ENCODE results near the gene PLEK2.
"Not testable (repeated sequence)": the region's sequence is repeated elsewhere in the genome, so short reads cannot be mapped to it uniquely, and the experiment has no call there.

The PLEK2 gene

DNA sequence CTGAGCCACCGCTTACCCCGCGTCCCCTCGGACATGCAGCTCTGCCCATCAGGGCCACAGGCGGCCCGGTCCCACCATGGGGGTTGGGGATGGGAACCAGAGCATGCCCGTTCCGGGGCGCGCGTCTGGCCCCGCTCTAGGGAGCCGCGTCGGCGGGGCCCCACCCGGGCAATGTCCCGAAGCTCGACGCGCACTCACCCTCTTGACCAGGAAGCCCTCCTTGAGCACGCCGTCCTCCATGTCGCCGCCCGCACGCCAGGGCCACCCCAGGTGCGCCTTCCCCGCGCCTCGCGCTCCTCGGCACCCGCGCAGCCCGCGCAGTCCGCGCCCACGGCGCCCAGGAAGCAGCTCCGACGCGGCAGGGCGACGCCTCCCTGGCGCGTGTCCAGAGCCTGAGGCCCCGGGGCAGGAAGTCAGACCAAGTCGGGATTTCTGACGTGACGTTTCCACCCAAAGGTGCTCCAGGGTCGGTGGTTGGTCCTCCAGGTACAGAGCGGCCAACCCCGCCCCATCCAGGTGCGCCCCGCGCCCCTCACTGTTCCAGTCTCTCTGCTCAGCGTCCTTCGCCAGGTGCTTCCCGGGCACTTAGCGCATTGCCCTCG lies at the start of gene PLEK2:
PLEK2 (minus strand) TSS at position 346 of the 602 bp plus-strand sequence; CDS start at position 240, 106 bp downstream.
- DNase-seq = peak in 1 of 2 experiments; percentile 39

- DNase-seq = no peak
These were observed 49.5 kb upstream of the PLEK2 start for GRCh38 chr14:67461341-67461985.

GRCh38 chr14:67459336-67459735 lies 47.4 kb upstream of the PLEK2 start:
- DNase-seq = no peak

GRCh38 chr14:67457782-67458181 lies 45.8 kb upstream of the PLEK2 start:
- no peak for DNase-seq

DNA sequence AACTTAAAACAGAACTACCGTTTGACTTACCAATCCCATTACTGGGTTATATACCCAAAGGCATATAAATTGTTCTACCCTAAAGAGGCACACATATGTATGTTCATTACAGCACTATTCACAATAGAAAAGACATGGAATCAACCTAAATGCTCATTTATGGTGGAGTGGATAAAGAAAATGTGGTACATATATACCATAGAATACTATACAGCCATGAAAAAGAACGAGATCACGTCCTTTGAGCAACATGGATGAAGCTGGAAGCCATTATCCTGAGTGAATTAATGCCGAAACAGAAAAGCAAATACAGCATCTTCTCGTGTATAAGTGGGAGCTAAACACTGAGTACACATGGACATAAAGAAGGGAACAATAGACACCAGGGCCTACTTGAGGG lies 44.8 kb upstream of the PLEK2 start:
- no peak for DNase-seq

GRCh38 chr14:67453575-67454300 lies 41.8 kb upstream of the PLEK2 start:
- no peak for DNase-seq

GRCh38 chr14:67451667-67452066 lies 39.7 kb upstream of the PLEK2 start:
- DNase-seq = not testable (repeated sequence)

DNA sequence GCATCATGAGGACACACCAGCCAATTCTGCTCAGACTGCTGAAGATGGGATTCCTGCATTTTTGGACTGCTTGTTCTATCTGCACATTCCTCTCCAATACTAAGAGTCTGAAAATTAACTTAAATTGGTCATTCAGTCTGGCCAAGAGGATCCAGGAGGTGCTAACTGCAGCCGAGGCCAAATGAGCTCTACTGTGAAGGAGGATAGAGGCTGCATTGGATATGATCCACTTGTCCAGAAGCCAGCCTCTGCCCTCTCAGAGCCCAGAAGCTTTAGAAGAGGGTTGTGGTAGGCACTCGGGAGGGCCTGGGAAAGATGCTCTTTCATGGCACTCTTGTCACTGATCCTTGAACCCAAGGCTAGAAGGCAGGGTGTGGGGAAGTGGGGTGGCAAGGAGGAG lies 37.1 kb upstream of the PLEK2 start:
- DNase-seq = no peak

GRCh38 chr14:67447033-67447381 lies 35.0 kb upstream of the PLEK2 start:
- DNase-seq = no peak

- no peak for DNase-seq
These were observed 34.5 kb upstream of the PLEK2 start for GRCh38 chr14:67446371-67447032.

- DNase-seq = no peak
These were observed 32.4 kb upstream of the PLEK2 start for GRCh38 chr14:67444395-67444794.

DNA sequence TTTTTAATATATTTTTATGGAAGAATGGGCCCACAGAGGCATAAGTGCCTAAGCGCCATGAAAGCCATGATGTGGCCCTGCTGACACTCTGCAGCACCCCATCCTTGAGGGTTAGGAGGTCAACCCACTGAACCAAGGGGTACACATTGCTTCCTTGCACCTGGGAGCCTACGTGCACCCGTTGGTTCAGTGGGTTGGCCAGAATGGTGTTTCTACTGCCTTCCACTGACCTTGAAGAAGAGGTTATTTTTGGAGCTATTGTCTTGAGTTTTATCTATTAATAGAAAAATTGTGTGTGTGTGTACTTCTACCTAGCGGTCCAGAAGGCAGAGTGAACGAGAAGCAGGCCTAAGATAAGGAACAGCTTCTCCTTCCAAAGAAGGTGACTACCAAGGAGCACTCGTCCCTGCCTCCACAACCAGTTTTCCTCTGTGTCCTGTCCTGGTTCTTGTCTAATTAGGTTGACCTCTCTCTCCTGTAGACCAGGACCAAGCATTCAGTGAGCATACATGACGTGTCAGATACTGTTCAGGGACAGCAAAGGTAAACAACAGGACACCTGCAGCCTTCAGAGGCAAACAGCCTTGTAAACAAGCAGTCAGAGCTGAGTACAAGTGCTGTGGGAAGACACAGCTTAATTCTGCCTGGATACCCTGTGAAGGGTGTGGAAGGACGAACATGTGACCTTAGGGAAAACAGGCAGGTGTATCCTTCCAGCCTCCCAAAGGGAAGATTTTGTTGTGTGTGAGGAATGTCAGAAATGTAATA lies 30.4 kb upstream of the PLEK2 start:
- peak; percentile 43 to 74 for DNase-seq

DNA sequence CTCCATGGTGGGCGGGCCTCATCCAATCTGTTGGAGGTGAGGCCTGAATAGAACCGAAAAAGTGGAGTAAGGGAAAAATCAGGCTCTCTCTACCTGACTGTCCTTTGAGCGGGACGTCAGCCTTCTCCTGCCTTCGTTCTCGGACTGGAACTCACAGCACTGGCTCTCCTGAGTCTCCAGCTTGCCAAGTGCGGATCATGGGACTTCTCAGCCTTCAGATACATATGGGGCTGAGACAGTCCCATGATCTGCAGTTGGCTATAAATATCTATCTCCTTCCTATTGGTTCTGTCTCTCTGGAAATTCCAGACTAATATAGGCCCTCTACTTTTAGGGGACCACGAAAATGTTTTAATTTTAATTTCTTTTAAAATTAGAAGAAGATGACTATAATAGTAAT lies 29.7 kb upstream of the PLEK2 start:
- DNase-seq = no peak

GRCh38 chr14:67441256-67441655 lies 29.3 kb upstream of the PLEK2 start:
- DNase-seq = no peak

DNA sequence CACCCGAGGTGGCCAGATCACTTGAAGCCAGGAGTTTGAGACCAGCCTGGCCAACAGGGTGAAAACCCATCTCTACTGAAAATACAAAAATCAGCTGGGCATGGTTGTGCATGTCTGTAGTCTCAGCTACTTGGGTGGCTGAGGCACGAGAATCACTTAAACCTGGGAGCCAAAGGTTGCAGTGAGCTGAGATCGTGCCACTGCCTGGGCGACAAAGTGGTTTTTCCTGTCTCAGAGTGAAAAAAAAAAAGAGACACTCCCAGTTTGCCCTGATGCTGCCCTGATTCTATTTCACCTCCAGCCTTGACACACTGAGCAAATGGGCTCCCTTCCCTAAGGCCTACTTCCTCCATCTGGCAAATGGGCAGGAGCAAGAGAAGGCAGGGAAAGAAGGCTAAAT lies 28.5 kb upstream of the PLEK2 start:
- DNase-seq = no peak

GRCh38 chr14:67438969-67439368 lies 27.0 kb upstream of the PLEK2 start:
- no peak for DNase-seq

DNA sequence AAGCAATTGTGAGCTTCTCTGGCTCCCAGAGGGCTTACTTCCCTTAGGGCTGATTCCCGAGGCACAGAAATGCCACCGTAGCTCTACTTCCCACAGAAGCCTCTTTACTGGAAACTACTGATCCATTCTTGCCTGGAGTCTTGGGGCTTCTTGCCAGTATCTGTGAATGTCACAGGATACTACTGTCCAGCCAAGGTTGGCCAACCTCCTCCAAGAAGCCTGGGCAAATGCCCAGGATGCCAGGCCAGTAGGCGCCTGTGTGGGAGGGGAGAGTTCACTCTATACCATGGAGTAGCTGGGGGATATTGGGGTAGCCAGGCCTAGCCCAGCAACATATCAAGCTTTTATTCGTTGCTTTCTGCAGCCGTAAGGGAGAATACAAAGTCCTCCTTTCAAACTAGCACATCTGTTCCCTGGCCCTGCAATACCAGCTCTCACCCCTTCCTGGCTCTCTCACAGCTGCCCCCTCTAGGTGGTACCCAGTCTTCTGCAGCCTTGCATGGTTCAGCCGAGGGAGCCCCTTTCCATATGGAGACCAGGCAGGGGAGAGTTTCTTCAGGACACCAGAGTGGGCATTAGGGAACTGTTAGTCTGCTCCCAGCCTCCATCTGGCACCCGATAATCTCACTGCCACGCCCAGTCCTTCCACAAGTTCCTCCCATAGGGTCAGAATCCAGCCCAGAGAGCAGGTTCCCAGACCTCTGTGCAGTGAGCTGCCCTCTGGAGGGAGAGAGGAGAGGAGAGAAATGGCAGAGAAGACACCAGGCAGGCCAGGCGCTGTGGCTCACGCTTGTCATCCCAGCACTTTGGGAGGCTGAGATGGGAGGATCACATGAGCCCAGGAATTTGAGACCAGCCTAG lies 24.3 kb upstream of the PLEK2 start:
- no peak for DNase-seq

DNA sequence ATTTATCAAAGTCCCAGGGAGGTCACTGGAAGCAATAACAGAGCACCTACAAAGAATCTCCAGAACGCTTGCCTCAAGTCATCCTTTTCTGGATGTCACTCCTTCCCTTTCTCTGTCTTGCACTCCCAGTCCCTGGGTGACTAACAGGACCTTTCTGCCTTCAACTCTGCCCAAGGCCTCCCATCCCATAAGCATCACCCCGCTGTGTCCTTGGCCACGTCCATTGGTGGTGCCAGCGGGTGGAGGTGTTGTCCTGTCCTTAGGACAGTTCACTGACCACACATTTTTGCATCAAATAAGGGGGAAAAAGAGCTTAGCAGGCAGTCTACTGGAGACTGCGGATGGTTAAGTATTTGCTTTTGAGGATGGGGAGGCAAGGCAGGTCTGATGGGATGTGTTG lies 23.6 kb upstream of the PLEK2 start:
- no peak for DNase-seq

GRCh38 chr14:67432050-67432564 lies 20.1 kb upstream of the PLEK2 start:
- no peak for DNase-seq

DNA sequence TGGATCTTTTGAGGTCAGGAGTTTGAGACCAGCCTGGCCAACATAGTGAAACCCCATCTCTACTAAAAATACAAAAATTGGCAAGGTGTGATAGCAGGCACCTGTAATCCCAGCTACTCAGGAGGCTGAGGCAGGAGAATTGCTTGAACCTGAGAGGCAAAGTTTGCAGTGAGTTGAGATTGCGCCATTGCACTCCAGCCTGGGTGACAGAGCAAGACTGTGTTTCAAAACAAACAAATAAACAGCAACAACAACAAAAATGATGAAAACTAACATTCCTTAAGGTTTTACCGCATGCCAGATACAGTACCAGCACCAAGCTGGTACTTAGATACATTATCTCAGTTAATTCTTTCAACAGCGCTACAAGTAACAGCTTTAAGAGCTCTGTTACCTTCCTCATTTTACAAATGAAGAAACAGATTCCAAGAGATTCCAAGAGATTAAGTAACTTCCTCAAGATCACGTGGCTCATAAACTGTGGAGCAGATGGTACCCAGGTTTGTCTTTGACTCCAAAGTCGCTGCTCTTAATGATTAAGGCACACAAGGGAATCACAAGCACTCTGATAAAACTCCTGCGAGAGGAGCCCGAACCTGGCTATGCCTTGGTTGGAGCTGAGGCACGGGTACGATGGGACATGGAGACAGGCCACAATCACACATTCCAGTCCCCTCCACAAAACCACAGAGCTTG lies 17.7 kb upstream of the PLEK2 start:
- no peak for DNase-seq

GRCh38 chr14:67428501-67429031 lies 16.6 kb upstream of the PLEK2 start:
- no peak for DNase-seq

All from SHP77 (cell line).